ENCODE measurements around the gene KCNQ1.

The KCNQ1 gene

DNA sequence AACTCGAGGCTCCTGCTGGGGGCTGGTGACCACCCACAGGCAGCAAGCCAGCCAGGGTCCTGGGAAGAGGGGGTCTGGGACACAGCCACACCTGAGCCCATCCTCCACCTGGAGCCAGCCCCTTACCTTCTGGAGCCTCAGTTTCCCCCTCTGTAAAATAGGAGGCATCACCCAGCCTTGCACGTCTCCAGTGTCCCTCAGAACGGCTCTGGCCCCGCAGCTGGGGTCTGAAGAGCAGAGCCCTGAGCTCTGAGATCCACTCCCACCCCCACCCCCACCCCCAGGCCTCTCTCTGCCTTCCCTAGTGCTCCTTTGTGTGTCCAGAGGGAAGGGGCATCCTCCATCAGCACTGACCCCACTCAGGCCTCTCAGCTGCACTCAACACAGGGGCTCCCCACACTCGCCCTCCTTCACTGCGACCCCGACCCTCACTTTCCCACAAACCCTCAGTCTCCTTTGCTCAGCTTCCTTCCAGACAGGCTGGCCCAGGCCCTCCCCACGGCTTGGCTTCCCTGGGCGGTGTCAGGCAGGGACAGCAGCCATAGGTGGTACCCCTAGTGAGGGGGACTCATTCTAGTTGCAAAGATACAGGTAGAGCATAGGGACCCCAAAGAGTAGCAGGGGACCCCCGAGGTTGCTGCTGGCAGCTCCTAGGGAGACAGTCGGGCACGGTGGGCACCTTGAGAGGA, 288.3 kb downstream of the KCNQ1 start:
- DNase-seq (ENCODE audit: low read depth in 2 of 2) = no peak

DNA sequence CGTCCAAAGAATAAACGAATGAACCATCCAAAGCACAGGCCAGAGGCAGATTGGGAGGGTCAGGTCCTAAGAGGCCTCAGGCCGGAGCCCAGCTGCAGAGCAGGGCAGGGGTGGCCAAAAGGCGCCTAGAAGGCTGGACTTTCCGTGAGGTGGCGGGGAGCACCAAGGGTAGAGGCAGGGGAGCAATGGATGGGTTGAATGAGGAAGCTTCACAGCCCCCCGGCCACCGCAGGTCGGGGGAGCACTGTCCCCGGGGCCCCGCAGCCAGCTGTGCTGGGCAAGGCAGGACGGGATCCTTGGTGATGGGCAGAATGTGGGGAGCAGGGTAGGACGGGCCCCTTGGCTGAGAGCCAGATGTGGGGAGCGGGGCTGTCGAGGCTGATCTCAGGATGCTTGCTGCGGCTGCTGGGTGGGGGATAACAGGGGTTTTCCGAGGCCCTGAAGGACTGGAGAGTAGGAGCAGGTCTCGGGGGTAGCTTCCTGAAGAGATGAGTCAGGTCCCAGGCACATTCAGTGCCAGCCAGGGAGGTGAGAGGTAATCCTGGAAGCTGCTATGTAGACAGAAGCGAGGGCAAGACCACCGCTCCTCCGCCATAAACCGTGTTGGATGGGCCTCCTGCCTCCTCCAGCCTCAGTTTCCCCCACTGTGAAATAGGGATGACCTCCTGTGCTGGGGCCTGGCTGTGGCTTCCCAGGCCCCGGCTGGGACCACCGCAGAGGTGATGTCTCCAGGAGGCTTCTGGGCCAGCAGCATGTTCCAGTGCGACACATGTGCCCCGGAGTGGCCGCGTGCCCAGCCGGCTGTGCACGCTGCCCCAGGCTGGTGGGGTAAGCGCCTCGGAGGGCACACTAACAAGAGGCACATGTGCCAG, 289.6 kb downstream of the KCNQ1 start:
- DNase-seq (ENCODE audit: low read depth in 2 of 2) = no peak

DNA sequence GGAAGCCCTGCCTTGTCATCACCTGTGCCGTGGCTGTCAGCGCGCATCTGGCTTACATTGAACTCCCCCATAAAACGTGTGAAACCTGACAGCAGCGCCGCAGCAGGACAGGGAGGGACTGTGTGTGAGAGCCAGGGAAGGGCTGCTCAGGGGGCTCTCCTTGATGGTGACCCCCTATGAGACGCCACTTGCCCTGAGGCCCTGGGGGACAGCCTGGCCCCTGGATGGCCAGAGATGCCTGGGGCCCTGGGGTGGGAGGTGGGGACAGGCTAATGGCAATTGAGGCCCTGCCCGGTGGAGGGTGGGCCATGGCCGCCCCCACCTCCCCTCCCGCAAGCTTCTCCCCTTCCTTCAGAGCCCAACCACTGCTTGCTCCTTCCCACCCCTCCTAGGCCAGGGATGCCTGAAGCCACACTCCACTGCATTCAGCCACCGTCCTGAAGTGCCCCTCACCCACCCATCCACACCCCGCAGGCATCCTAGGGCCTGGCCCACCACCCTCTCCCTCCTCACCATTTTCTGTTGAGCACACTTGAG, 290.3 kb downstream of the KCNQ1 start:
- no peak for DNase-seq (ENCODE audit: low read depth in 2 of 2)

DNA sequence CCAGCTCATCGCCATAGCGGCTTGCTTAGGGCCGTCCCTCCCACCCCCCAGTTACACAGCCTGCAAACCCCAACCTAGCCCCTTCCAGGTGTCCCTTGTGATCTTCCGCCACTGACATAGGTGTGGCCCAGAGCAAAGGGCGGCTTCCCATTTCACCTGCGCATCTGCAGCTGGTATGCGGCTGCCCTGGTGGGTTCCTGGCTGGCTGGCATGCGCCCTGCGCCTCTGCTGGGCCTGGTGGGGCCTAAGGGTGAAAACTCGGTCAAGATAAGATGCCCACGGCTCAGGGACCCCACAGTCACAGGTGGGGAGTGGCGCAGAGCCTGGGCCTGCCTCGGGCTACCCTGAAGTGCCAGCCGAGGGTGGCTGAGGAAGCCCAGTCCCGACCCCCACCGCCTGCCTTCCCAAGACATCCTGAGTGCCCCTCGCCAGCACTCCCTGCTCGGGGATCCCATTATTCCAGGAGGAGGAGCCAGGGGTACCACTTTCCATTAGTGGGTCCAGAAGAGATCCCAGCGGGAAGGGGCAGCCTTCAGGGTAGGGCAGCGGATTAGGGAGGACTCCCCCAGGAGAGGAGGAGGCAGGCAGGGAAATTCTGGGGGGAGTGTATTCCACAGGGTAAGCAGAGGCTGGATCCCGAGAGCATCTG, 291.9 kb downstream of the KCNQ1 start:
- DNase-seq (ENCODE audit: low read depth in 2 of 2) = no peak

DNA sequence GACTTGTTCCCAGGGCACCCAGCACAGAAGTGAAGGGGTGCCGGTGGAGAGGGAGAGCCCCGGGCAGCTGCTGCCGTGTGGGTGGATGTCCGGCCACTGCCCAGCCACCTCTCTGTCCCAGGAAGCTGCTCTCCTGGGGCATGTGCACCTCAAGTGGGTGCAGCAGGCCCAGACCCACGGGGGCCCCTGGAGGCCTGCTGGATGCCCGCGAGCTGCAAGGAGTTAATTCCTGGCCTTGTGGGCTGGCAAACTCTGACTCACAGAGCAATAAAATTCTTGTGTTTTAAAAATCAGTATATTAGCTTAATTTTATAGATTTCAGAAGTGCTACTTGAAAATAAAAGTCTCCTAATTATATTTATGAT, 292.4 kb downstream of the KCNQ1 start:
- no peak for DNase-seq (ENCODE audit: low read depth in 2 of 2)

DNA sequence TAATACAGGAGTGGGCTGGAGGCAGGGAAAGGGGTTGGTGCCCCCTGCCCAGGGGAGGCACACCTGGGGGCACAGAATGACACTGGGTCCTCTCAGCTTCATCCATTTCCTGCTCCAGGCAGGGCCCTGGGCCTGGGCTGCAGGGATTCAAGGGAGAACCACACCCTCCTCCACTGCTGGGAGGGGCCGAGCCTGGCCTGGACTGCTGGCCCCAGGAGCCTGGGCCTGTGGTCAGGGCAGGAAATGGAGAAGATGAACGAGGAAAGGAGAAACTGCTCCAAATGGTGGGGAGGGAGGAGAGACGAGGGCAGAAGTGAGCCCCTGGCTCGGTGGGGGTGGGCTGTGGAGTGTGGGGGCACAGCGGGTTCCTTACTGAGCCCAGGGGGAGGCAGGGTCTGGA, 293.1 kb downstream of the KCNQ1 start:
- no peak for DNase-seq (ENCODE audit: low read depth in 2 of 2)

DNA sequence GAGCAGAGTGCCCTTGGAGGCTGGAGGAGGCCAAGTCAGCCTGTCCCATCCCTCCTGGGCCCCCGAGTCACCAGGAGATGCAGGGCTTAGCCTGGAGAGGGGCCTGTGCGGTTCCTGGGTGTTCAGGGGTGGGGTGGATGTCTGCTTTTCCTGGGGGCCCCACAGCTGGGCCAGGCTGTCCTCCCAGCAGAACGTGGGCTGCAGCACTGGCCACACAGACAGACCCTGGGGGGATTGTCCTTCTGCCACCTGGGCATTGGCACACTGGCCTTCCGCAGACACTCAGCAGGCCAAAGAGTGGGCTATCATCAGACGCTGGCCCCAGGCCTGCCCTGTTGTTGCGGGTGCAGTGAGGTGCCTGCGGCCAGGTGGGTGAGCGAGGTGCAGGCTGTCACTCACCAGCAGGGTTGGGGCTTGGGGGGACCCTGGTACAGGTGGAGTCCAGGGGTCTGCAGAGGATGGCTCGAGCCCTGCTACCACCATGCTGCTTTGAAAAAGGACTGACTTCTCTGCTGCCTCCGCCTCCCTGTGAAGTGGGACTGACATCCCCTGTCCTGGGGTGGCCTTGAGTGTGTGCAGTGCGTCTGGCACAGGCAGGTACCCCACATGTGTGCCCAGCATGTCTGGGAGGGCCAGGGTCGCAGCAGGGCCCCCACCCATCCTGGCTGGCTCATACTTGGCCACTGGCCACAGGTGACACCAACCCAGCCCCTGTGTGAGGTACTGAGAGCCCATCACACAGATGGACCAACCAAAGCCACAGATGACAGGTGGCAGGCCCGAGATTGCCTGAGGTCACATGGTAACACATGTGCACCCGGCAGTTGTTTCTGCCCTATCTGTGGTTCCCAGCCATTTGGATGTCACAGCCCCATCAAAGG, 294.0 kb downstream of the KCNQ1 start:
- no peak for DNase-seq (ENCODE audit: low read depth in 2 of 2)

DNA sequence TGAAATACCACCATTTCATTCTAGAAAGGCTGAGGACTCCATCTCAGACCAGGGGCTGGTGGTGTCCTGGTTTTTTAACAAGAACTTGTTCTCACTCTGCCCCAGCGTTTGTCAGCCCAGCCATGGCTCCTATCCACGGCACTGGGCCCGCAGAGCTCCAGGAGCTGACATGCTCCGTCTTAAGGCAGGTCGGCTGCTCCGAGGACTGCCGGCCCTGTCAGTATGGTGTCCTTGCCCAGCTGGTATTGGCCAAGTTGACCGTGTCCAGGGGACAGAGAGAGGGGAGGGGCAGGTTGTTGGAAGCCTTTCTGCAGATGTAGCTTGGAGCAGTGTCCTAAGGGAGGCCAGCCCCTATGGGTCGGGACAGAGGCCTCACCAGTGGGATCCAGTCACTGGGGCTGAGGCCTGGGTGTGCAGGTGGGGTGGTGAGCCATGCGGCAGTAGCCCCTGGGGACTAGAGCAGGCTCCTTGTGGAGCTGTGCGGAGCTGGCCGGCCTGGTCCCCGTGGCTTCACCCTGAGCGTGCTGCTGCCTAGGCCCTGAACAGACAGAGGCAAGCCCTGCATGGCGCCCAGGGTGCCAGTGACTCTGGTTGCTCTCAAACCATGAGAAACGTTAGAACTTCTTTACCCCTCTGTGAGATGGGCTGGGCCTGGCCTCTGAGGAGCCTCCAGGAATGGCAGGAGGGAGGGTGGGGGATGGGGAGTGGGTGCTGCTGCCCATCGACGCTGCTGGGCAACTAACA, 294.9 kb downstream of the KCNQ1 start:
- no peak for DNase-seq (ENCODE audit: low read depth in 2 of 2)

DNA sequence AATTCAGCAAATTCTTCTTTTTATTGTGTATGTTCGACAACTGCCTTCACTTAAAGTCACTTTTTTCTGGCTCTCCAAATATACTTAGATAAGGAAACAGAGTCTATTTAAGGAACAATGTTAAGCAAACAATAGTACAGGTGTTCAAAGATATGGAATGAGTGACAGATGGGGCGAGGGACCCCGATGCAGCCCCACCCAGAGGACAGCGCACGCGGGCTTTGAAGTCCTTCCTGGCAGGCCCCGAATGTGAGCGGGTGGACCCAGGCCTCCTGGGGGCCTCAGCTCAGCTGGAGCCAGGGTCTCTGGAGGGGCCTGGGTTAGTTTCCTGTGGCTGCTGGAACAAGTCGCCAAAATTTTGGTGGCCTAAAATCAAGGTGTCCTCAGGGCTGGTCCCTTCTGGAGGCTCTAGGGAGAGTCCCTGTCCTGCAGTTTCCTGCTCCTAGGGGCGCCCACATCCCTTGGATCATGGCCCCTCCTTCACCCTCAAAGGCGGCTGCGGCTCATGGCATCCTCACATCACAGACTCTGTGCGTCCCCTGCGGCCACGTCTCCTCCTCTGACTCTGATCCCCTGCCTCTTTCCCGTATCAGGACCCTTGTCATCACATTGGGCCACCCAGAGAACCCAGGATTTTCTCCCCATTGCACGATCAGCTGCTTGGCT, 295.6 kb downstream of the KCNQ1 start:
- DNase-seq (ENCODE audit: low read depth in 2 of 2) = no peak

DNA sequence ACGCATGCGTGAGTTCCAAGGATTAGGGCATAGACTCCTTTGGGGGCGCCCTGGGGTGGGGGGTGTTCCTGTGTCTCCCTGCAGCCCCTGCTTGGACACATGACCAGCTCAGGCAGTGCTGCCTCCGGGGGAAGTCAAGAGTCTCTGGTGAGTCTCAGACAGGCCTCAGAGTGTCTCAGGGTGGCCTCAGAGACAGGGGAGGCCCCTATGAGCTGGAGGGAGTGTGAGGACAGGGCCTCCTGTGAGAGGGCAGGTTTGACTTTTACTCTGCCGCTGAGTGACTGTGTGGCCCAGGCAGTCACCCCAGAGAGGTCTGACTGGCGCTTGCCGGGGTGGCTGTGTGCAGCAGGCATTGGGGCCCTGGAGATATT, 296.2 kb downstream of the KCNQ1 start:
- no peak for DNase-seq (ENCODE audit: low read depth in 2 of 2)

DNA sequence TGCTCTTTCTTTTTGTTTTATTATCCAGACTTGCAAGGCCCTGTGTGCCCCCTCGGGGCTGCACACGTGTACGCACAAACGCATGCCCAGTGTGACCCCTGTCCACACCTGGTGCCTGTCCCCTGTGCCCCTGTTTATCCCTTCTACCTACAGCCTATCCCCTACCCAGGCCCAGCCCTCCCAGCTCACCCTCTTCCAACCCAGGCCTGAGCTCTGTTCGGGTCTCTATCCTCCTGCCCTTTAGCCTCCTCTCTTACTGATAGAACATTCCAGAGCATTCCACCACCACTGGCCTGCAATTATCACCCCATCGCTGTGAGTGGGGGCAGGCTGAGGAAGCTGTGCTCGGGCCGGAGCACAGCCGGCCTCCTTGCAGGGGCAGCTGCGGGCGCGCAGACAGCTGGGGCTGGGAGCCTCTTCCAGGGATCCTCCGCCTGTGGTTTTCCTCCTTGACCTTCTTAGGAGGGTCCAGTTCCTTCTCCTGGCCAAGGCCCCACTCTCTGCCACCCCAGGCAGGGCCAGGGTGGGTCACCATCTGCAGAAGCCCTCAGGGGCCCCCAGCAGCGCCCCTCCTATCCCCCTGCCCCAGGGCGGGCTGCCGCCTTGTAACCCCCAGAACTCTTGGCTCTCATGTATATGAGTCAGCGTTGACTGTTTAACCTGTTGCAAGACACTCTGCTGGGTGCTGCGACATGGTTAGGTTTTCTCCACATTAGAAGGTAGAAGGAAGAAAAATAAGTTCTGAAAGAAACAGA, 296.7 kb downstream of the KCNQ1 start:
- DNase-seq (ENCODE audit: low read depth in 2 of 2) = no peak

DNA sequence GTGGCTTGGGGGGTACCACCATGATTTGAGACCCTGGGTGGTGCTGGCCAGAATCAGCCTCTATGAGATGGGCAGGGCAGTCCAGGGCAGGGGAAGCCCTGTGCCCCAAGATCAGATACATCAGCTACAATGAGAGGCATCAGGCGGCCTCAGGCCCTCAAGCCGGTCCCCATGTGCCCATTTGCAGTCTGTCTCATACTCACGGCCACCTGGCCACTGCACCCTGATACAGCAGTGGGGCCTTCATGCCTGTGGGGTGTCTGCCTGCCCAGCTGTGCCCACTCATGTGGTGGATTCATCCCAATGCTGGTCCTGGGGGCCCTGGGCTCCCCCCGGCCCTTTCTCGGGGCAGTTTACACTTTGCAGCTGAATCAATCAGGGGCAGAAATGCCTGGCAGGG, 297.4 kb downstream of the KCNQ1 start:
- DNase-seq (ENCODE audit: low read depth in 2 of 2) = no peak

DNA sequence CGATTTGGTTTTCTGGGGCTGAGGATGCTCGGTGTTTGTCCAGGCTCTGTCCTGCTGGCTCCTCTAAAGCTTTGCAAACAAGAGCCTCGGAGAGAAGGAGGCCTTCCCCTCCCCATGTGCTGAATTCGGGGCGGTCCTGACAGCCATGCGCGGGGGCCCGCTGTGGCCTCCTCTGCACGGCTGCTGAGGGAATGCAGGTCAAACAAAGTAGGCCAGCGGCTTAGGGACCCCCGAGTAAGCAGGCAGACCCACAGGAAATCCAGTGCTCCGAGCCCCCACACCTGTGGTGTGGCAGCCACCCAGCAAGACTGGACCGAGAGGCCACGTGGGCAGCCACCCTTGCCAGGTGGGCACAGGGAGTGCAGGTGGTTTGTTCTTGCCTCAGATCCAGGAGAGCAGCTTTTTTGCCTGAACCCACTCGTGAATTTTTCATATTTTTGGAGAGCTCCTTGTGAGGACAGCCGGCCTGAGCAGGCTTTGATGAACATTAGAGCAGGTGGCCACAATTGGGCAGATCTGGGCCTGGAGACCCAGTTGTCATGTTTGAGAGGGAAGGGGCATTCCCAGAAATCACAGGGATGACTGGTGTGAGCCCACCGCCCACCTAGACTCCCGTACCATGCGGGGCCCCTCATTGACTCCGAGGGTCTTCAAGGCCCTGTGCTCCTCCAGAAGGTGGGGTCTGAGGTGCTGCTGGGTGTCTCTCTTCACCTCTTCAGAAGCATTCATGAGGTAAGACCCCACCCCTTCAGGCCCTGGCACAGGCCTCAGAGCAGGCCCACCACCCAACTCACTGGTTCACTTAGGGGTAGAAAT, 298.0 kb downstream of the KCNQ1 start:
- no peak for DNase-seq (ENCODE audit: low read depth in 2 of 2)

DNA sequence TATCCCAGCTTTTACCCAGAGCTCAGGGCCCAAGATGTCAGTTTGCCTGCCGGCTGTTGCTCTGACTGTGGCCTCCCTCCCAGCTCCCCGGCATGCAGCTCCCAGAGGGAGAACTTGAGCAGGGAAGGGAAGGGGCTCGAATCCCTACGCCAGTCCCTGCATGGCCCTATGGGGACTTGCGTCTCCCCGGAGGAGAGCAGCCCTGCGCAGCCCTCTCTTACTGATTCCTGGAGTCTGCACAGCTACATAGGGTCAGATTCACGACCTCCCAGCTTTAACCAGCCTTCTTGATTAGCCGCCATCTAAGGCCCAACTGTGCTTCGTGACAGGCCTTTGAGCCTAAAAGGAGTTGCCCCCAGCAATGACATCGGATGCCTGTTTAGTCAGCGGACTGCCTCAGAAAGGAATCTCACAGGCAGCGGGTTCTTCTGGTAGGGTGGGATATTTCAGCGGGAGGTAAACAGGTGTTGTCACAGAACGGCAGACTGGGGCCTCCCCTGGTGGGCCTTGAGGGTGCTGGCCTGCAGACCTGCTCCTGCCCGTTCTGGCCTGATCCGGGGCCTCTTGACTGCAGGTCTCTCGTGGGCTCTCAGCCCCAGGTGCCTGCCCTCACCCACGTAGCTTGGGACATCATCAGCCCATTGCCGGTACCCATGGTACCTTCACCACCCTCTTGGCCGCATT, 298.8 kb downstream of the KCNQ1 start:
- no peak for DNase-seq (ENCODE audit: low read depth in 2 of 2)

DNA sequence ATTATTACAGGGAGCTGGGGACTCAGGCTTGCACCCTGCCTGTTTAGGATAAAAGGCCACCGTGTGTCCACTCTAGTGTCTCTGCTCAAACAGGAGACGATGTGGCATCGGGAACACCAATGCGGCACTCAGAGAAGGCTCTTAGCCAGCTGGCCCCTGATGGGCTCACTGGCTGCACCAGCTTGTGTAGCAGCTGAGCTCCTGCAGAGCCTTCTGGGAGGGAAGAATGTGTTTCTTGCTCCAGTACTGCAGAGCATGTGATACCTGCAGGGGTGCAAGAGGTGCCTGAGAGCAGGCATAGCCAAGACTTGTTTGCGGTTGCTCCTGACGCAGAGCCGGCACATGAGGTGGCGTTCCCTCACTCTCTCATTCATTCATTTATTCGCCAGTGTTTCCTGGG, 299.4 kb downstream of the KCNQ1 start:
- DNase-seq (ENCODE audit: low read depth in 2 of 2) = no peak

DNA sequence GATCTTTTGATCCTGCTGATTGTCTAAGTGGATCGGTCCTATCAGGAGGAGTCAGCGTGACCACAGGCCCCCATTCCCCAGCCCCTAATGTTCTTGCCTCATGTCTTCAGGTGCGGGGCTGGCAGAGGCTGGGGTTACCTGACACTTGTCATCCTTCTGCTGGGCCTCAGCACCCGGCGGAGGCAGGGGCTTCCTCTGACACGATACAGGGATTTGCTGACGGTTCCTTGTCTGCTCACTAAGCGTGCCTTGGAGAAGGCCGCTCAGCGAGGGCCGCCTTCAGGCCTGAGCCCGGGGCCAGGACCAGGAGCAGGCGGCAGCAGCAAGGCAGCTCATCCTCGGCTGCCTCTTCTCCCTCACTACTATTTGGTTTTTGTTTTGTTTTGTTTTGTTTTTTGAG, 300.7 kb downstream of the KCNQ1 start:
- DNase-seq (ENCODE audit: low read depth in 2 of 2) = no peak

DNA sequence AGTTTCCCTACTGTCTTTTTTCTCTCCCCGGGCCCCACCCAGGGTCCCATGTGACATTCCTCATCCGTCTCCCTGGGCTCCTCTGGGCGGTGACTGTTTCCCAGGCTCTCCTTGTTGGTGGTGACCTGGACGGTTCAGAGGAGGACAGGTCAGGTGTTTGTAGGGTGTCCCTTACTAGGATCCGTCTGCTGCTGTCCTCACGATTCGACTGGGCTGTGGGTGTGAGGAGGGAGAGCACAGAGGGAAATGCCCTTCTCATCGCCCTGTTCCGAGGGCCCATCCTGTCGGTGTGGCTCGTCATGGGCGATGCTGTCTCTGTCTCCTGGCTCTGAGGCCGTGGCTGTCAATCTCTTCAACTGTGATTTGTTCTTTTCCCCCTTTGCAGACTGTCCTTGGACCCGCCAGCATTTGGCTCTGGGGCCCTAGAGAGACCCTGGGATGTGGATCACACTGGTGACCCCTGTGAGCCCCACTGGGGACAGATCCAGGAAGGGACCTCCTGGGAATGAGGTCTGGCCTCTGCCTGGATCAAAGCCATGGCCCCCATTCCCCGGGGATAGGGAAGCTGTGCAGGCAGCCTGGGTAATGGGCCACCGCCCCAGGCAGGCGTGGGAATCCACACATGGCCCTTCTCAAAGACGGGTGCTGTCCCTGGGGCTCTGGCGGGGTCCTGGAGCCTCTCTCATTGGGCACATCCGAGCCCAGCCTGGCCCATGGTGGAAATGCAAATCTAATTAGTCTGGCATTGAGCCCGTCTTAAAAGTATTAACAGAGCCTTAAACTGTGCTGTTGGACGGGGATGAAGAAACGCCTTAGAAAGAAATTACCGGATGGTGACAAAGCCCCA, 301.8 kb downstream of the KCNQ1 start:
- DNase-seq (ENCODE audit: low read depth in 2 of 2) = no peak
